ENCODE measurements around the gene CYP2W1.

DNA sequence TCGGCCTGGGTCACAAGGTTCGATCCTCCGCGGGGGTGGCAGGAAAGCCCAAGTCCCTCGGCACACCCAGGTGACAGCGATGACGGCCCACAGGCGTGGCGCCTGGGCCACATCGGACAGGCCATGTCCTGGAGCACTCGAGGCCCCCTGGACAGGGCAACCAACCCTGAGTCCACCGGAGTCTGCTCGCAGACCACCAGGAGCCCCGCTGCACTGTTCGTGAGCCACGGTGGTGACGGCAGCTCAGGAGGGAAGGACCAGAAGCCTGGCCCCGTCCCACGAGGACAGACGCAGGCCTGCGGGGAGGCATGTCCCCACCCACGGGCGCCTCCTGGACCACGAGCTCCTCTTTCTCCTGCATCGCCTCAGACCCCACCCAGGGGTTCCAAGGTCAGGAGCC lies 39.0 kb downstream of the CYP2W1 start:
- TF ChIP-seq, protein P1, sequence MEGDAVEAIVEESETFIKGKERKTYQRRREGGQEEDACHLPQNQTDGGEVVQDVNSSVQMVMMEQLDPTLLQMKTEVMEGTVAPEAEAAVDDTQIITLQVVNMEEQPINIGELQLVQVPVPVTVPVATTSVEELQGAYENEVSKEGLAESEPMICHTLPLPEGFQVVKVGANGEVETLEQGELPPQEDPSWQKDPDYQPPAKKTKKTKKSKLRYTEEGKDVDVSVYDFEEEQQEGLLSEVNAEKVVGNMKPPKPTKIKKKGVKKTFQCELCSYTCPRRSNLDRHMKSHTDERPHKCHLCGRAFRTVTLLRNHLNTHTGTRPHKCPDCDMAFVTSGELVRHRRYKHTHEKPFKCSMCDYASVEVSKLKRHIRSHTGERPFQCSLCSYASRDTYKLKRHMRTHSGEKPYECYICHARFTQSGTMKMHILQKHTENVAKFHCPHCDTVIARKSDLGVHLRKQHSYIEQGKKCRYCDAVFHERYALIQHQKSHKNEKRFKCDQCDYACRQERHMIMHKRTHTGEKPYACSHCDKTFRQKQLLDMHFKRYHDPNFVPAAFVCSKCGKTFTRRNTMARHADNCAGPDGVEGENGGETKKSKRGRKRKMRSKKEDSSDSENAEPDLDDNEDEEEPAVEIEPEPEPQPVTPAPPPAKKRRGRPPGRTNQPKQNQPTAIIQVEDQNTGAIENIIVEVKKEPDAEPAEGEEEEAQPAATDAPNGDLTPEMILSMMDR (IDR thresholded peaks at IDR 0.05), result no peak
- TF ChIP-seq POLR2A (IDR thresholded peaks at IDR 0.05), result no peak
